H1 (cell line): ENCODE results near the gene OGFR. TPM values are rescaled to one million over a fixed set of nuclear protein-coding genes. Genes with fewer than 3 reads are reported as not detected.

Experiments
- BRCA1 ChIP-seq: IDR thresholded peaks from 2 replicates; pipeline ENCODE4 v1.6.1; 2012; ENCODE audit warnings: low read depth, low read length, improper control_type of control experiment
- CBX5 ChIP-seq: fragments of 300-800, 300-1000 bp; sonication (generic); IDR thresholded peaks from 2 replicates; pipeline ENCODE4 v1.7.1; 2016; ENCODE audit warnings: antibody characterized with exemption, low read length, low read depth
- CHD2 ChIP-seq: IDR thresholded peaks from 2 replicates; pipeline ENCODE4 v1.6.1; 2012; ENCODE audit warnings: low read length, improper control_type of control experiment
- CHD7 ChIP-seq: fragments of 300-600 bp; sonication (generic); IDR thresholded peaks from 2 replicates; pipeline ENCODE4 v1.7.1; 2012; ENCODE audit warnings: low read length, moderate library complexity, mild to moderate bottlenecking, inconsistent platforms; ENCODE audit not compliant: insufficient replicate concordance
- CREB1 ChIP-seq: IDR thresholded peaks from 2 replicates; pipeline ENCODE4 v1.6.1; 2012; ENCODE audit warnings: inconsistent platforms
- CTBP2 ChIP-seq: IDR thresholded peaks from 2 replicates; pipeline ENCODE4 v1.7.0; 2011; ENCODE audit warnings: borderline replicate concordance, mild to moderate bottlenecking, moderate library complexity, mixed read lengths, low read length; ENCODE audit not compliant: insufficient read depth, insufficient read length
- EP300 ChIP-seq, 2 experiments: IDR thresholded peaks; 1 replicate in 1 of 2; 2 replicates in 1 of 2; pipeline ENCODE4 v1.6.1; 2011 to 2012; ENCODE audit warnings: low read depth in 2 of 2, low read length in 2 of 2, mild to moderate bottlenecking in 2 of 2, borderline replicate concordance in 1 of 2, inconsistent platforms in 1 of 2, moderate library complexity in 1 of 2
- MAFK ChIP-seq: IDR thresholded peaks from 2 replicates; pipeline ENCODE4 v1.6.1; 2012; ENCODE audit warnings: low read depth, mild to moderate bottlenecking, improper control_type of control experiment, low read length
- RFX5 ChIP-seq: IDR thresholded peaks from 2 replicates; pipeline ENCODE4 v1.6.1; 2011; ENCODE audit warnings: low read depth, low read length, improper control_type of control experiment, borderline replicate concordance
- SIN3A ChIP-seq, 2 experiments: IDR thresholded peaks in 1 of 2; conservative IDR thresholded peaks in 1 of 2; 2 replicates each; pipeline ENCODE4 v1.6.1; 2011 to 2012; ENCODE audit warnings: low read length in 2 of 2, improper control_type of control experiment in 1 of 2, low read depth in 1 of 2, mild to moderate bottlenecking in 1 of 2
- TEAD4 ChIP-seq: IDR thresholded peaks from 2 replicates; pipeline ENCODE4 v1.6.1; 2012; ENCODE audit warnings: low read depth, low read length, inconsistent platforms, mixed read lengths
- ZNF274 ChIP-seq: IDR thresholded peaks from 2 replicates; pipeline ENCODE4 v1.7.0; 2012; ENCODE audit warnings: low read length, borderline replicate concordance; ENCODE audit errors: extremely low read depth
- polyA plus RNA-seq, 7 experiments: library from polyadenylated mRNA; depleted of rRNA in 3 of 7; stranded (reverse) in 5 of 7; unstranded in 2 of 7; fragments of >200 nt in 5 of 7; fragments of 200-250 nt in 2 of 7; gene quantifications; 1 replicate in 5 of 7; 2 replicates in 1 of 7; 4 replicates in 1 of 7; pipeline versions ENCODE4 v1.2.1 to v1.2.3, GENCODE V29; 2011 to 2013; ENCODE audit warnings: missing spikeins in 2 of 7, mixed read lengths in 2 of 7
- total RNA-seq: library from RNA; stranded (reverse); fragmentation: NEBNext Ultra II Directional; extraction: Animal tissue kit (Norgen Biotek cat#: 25700); gene quantifications from 2 replicates; pipeline ENCODE4 v1.2.1, GENCODE V29; 2021

The OGFR gene
- total and polyA plus RNA-seq, 2 of the 8 experiments (the other 6 are each of a cell fraction or from before 2014, with no cell fraction given): 13.9 to 25.1 TPM

- TF ChIP-seq CHD7 (no peak), SIN3A (conservative IDR thresholded peaks at IDR 0.05 in 1 of 2, IDR thresholded peaks at IDR 0.05 in 1 of 2; ENCODE audit: low read depth in 1 of 2, low read length in 2 of 2) (no peak), CTBP2 (no peak), CREB1 (no peak), CHD2 (no peak), BRCA1 (no peak), CBX5 (no peak), RFX5 (no peak), MAFK (no peak), TEAD4 (no peak), ZNF274 (no peak), EP300 (IDR thresholded peaks at IDR 0.05; ENCODE audit: borderline replicate concordance in 1 of 2, low read depth in 2 of 2, low read length in 2 of 2) (no peak)
These were observed 29.9 kb upstream of the OGFR start (continued) for GRCh38 chr20:62774762-62775161.
